Nephron progenitor cell (in vitro differentiated cells): ENCODE results near the gene PRR35.
A peak's percentile ranks its signal among the peaks of the same experiment; 100 is the strongest.

ENCODE experiments used
- DNase-seq: peaks from one replicate; pipeline ENCODE4 v3.0.0; 2021
- H3K27ac Mint-ChIP-seq: 2 replicates; pipeline ENCODE4 v1.8.0; 2021; ENCODE audit warnings: mild to moderate bottlenecking, moderate library complexity, mixed read lengths
- H3K27me3 Mint-ChIP-seq: 2 replicates; pipeline ENCODE4 v1.8.0; 2021; ENCODE audit warnings: mild to moderate bottlenecking, low read depth, mixed read lengths; ENCODE audit not compliant: poor library complexity
- H3K36me3 Mint-ChIP-seq: 2 replicates; pipeline ENCODE4 v1.8.0; 2021; ENCODE audit warnings: low read depth, mixed read lengths
- H3K4me1 Mint-ChIP-seq: 2 replicates; pipeline ENCODE4 v1.8.0; 2021; ENCODE audit warnings: mixed read lengths
- H3K4me3 Mint-ChIP-seq: 2 replicates; pipeline ENCODE4 v1.8.0; 2021; ENCODE audit warnings: mild to moderate bottlenecking, moderate library complexity, mixed read lengths
- H3K9me3 Mint-ChIP-seq: 2 replicates; pipeline ENCODE4 v1.8.0; 2021; ENCODE audit warnings: mild to moderate bottlenecking, moderate library complexity, mixed read lengths
- TF ChIP-seq, protein P1 (sequence below): fragments of 200-600 bp; sonication (generic); IDR thresholded peaks from 2 replicates; pipeline ENCODE4 v1.5.0; 2021; ENCODE audit warnings: antibody characterized with exemption

Gene PRR35

DNA sequence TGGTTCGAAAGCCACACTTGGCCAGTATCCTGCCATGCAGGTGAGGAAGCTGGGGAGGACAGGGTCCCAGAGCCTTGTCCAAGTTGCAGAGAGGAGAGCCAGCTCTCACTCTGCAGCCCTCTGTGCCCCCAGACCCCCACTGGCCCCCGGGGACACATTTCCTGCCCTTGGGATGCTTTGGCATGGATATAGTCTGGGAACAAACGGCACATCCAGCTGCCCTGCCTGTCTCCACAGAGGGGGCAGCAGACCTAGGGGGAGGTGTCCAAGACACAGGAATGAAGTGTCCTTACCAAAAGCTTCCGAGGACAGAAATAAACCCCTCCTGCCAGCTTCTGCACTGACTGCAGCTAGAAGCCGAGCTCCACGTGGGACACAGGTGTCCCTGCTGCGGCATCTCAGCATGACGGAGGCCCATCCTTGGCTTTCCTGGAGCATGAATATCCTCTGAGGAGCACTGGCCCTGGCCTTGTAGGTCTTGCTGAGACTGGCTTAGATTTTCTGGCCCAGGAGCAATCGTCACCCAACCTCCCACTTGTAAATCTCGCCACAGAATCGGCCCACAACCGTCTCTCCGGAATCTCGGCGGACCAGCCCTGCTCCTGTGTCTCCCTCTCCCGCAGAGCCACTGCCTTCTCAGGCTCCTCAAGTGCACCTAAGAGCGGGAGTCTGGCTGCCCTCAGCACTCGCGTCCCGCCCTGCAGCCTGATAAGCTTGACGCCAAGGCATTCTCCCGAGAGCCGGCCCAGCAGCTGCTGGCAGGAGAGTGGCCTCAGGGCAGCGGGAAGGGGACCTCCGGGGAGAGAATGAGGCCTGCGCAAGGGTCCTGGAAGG, 33.8 kb upstream of the PRR35 start:
- peak; percentile 60 for DNase-seq
- H3K9me3 Mint-ChIP-seq, result no peaks in the 10 kb centered on the region
- TF ChIP-seq, protein P1, sequence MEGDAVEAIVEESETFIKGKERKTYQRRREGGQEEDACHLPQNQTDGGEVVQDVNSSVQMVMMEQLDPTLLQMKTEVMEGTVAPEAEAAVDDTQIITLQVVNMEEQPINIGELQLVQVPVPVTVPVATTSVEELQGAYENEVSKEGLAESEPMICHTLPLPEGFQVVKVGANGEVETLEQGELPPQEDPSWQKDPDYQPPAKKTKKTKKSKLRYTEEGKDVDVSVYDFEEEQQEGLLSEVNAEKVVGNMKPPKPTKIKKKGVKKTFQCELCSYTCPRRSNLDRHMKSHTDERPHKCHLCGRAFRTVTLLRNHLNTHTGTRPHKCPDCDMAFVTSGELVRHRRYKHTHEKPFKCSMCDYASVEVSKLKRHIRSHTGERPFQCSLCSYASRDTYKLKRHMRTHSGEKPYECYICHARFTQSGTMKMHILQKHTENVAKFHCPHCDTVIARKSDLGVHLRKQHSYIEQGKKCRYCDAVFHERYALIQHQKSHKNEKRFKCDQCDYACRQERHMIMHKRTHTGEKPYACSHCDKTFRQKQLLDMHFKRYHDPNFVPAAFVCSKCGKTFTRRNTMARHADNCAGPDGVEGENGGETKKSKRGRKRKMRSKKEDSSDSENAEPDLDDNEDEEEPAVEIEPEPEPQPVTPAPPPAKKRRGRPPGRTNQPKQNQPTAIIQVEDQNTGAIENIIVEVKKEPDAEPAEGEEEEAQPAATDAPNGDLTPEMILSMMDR, result no peak
- no peaks in the 10 kb centered on the region for H3K27me3 Mint-ChIP-seq
- peaks cover 12% of the 10 kb centered on the region for H3K36me3 Mint-ChIP-seq
- peaks cover 38% of the 10 kb centered on the region for H3K4me1 Mint-ChIP-seq
- H3K27ac Mint-ChIP-seq, result peak overlapping the region; percentile 93
- H3K4me3 Mint-ChIP-seq, result peak overlapping the region; percentile 89

GRCh38 chr16:527015-527903, 32.9 kb upstream of the PRR35 start, which contains the start of gene CAPN15:
Gene CAPN15, plus strand, starts transcription at chr16:527712. Its CDS starts 19,127 bp downstream, at chr16:546839.
- Mint-ChIP-seq H3K27ac (peak within 1 kb of the TSS; percentile 93), H3K9me3 (no peaks in the 10 kb centered on the region), H3K4me1 (peaks cover 38% of the 10 kb centered on the region), H3K27me3 (no peaks in the 10 kb centered on the region), H3K4me3 (peak within 1 kb of the TSS; percentile 89), H3K36me3 (peaks cover 12% of the 10 kb centered on the region)
- peak; percentile 90 for DNase-seq
- TF ChIP-seq, protein P1, result no peak

DNA sequence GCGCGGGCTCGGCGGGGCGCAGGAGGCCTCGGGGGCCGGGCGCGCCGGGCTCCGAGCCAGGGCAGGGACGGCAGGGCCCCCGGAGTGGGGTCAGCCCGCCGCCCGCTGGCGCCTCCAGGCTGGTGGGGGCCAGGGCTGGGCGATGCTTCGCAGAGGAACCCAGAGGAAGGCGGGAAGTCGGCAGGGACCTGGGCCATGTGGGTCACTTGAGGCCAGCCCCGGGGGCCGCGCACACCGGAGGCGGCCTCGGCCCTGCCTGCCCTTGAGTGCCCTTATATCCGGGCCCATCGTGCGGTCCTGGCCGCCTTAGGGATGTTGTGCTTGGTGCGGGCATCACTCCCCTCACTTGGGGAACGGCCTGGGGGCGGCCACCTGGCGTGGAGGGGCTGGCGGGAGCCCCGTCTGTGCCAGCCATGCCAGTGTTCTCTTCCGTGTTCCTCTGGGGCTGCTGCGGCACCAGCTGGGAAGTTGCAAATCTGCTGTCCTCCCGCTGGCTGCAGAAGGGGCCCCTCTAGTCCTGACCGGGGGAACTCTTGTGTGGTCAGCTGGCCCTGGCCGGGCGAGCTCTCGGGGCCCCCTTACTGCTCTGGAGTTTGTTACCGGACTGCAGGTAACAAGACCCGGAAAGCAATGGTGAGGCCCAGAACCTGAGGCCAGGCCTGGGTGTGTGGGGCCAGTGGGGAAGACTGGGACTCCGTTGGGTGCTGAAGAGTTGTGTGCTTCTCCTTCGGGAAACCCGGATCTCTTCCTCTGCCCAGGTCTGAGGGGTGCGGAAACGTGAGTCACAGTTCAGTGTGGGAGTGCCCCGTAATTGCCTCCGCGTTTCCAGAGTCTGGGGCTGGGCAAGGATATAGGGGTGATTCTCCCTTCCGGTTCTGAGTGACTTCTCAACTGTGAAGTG, 31.8 kb upstream of the PRR35 start:
- no peaks in the 10 kb centered on the region for H3K9me3 Mint-ChIP-seq
- H3K4me1 Mint-ChIP-seq, result peaks cover 43% of the 10 kb centered on the region
- H3K4me3 Mint-ChIP-seq, result peak overlapping the region; percentile 84
- no peaks in the 10 kb centered on the region for H3K27me3 Mint-ChIP-seq
- peaks cover 6% of the 10 kb centered on the region for H3K36me3 Mint-ChIP-seq
- TF ChIP-seq, protein P1, result no peak
- peak; percentile 49 for DNase-seq
- peak overlapping the region; percentile 57 for H3K27ac Mint-ChIP-seq

- Mint-ChIP-seq H3K27ac (peak overlapping the region; percentile 57), H3K36me3 (peaks cover 4% of the 10 kb centered on the region), H3K4me3 (peak overlapping the region; percentile 84), H3K9me3 (no peaks in the 10 kb centered on the region), H3K4me1 (peaks cover 49% of the 10 kb centered on the region), H3K27me3 (no peaks in the 10 kb centered on the region)
- TF ChIP-seq, protein P1, result no peak
- no peak for DNase-seq
These were observed 31.1 kb upstream of the PRR35 start for GRCh38 chr16:529012-529575.

DNA sequence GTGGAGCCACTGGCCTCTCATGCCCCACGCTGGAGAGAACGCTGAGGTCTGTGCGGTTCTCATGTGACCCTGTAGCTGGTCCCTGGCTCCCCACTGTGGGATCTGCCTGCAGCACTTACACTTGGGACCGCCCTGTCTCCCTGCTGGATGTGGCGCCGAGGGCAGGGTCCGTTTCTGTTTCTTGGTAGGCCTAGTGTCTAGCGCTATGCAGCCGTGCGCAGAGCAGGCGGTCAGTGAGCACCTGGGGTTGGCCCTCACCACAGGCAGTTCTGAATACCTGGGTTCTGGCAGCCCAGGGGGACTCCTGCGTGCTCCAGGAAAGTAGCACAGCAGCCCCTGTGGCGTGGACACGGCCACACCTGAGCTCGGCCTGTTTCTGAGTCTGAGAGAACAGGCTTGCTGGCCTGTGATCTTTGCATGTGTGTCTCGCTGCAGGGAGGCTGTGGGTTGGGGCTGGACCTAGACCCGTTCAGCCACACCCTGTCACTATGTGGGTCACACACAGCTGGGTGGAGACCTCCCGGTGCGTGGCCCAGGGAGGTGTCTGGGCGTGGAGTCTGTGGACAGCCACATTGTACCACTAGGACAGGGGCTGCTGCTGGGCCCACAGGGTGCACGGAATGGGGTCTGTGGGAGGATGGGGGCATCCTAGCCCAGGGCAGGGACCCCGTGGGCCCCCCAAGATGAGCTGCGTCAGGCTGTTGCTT, 29.9 kb upstream of the PRR35 start:
- Mint-ChIP-seq H3K9me3 (no peaks in the 10 kb centered on the region), H3K27me3 (no peaks in the 10 kb centered on the region), H3K36me3 (peaks cover 4% of the 10 kb centered on the region), H3K27ac (no peak overlapping the region), H3K4me1 (peaks cover 48% of the 10 kb centered on the region), H3K4me3 (peak overlapping the region; percentile 72)
- TF ChIP-seq, protein P1, result no peak
- no peak for DNase-seq
